ENCODE results near the gene RAB11FIP4. TPM values are rescaled to one million over a fixed set of nuclear protein-coding genes. Genes with fewer than 3 reads are reported as not detected.
A peak's percentile ranks its signal among the peaks of the same experiment; 100 is the strongest.

Gene RAB11FIP4
- total RNA-seq, 1 donor = under 0.01 TPM

- H3K4me3 ChIP-seq (ENCODE audit: low read depth, low read length) = no peak overlapping the region
- TF ChIP-seq CTCF (IDR thresholded peaks at IDR 0.05; ENCODE audit: insufficient read depth, low read depth, low read length) = no peak
- DNase-seq (ENCODE audit: low read depth) = no peak
Measured at GRCh38 chr17:31572341-31572740, 180.9 kb downstream of the RAB11FIP4 start.

GRCh38 chr17:31573047-31573446 is 181.6 kb downstream of the RAB11FIP4 start:
- DNase-seq (ENCODE audit: low read depth) = no peak
- no peak overlapping the region for H3K4me3 ChIP-seq (ENCODE audit: low read depth, low read length)
- TF ChIP-seq CTCF (IDR thresholded peaks at IDR 0.05; ENCODE audit: insufficient read depth, low read depth, low read length) = no peak

DNA sequence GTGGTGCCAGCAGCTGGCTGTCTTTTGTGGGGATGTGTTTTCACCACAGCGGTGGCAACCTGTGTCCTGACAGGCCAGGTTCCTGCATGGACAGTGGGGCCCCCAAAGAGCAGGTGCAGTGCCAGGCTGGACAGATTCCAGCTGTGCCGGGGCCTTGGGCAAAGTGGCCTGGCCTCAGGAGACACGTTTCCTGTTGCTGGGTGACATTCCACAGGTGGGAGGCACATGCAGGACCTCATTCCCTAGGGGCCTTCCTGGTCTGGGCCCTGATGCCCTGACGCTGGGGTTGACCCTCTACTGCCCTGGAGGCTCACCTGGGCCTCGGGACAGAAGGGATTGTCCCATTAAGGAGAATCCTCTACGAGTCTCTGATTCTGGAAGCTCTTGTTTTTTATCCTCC is 182.4 kb downstream of the RAB11FIP4 start:
- no peak for TF ChIP-seq CTCF (IDR thresholded peaks at IDR 0.05; ENCODE audit: insufficient read depth, low read depth, low read length)
- DNase-seq (ENCODE audit: low read depth) = no peak
- H3K4me3 ChIP-seq (ENCODE audit: low read depth, low read length) = no peak overlapping the region

- no peak overlapping the region for H3K4me3 ChIP-seq (ENCODE audit: low read depth, low read length)
- no peak for TF ChIP-seq CTCF (IDR thresholded peaks at IDR 0.05; ENCODE audit: insufficient read depth, low read depth, low read length)
- no peak for DNase-seq (ENCODE audit: low read depth)
Measured at GRCh38 chr17:31574458-31574857, 183.0 kb downstream of the RAB11FIP4 start.

DNA sequence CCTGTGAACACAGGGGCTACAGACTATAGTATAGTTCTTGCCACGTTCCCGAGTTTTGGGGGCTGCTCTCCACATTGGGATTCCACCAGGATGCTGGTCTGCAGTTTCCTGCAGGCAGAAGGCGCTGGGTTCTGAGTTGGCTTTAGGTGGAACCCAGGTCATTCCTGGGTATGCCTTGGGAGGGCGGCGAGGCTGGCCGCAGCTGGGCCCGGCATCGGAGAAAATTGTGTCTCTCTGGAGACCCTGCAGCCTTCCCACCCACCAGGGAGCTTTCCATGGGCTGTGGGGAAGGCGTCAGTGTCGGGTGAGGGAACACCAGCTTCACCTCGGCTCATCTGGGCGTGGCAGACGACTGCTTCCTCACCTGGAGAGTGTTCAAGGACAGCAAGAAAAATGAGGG is 183.6 kb downstream of the RAB11FIP4 start:
- no peak for DNase-seq (ENCODE audit: low read depth)
- TF ChIP-seq CTCF (IDR thresholded peaks at IDR 0.05; ENCODE audit: insufficient read depth, low read depth, low read length) = no peak
- H3K4me3 ChIP-seq (ENCODE audit: low read depth, low read length) = no peak overlapping the region

- no peak for TF ChIP-seq CTCF (IDR thresholded peaks at IDR 0.05; ENCODE audit: insufficient read depth, low read depth, low read length)
- H3K4me3 ChIP-seq (ENCODE audit: low read depth, low read length) = no peak overlapping the region
- peak; percentile 62 for DNase-seq (ENCODE audit: low read depth)
Measured at GRCh38 chr17:31579265-31579664, 187.8 kb downstream of the RAB11FIP4 start.

- no peak for TF ChIP-seq CTCF (IDR thresholded peaks at IDR 0.05; ENCODE audit: insufficient read depth, low read depth, low read length)
Measured at GRCh38 chr17:31580316-31580705, 188.8 kb downstream of the RAB11FIP4 start.

More at GRCh38 chr17:31580316-31580705, 188.8 kb downstream of the RAB11FIP4 start:
- H3K4me3 ChIP-seq (ENCODE audit: low read depth, low read length) = no peak overlapping the region
- no peak for DNase-seq (ENCODE audit: low read depth)

Measured in fibroblast of villous mesenchyme (primary cell).